Activated T-cell treated with anti-CD3 and anti-CD28 coated beads, Interleukin-2, amount 50 U/mL, for 24 hours (primary cell): ENCODE results near the gene ADH1C.
"Not testable (repeated sequence)": the region's sequence is repeated elsewhere in the genome, so short reads cannot be mapped to it uniquely, and the experiment has no call there.

Experiments
- DNase-seq: peaks from one replicate; pipeline ENCODE4 v3.0.0-alpha.2; 2020
- H3K27ac Mint-ChIP-seq: 2 replicates; pipeline ENCODE4 v1.8.0; 2020; ENCODE audit warnings: mild to moderate bottlenecking, mixed read lengths
- H3K27me3 Mint-ChIP-seq: 2 replicates; pipeline ENCODE4 v1.8.0; 2020; ENCODE audit warnings: mixed read lengths
- H3K36me3 Mint-ChIP-seq: 2 replicates; pipeline ENCODE4 v1.8.0; 2020; ENCODE audit warnings: low read depth, mixed read lengths
- H3K4me1 Mint-ChIP-seq: 2 replicates; pipeline ENCODE4 v1.8.0; 2020; ENCODE audit warnings: low read depth, mixed read lengths
- H3K4me3 Mint-ChIP-seq: 2 replicates; pipeline ENCODE4 v1.8.0; 2020; ENCODE audit warnings: mild to moderate bottlenecking, moderate library complexity, mixed read lengths
- H3K9me3 Mint-ChIP-seq: 2 replicates; pipeline ENCODE4 v1.8.0; 2020; ENCODE audit warnings: mixed read lengths

The ADH1C gene

GRCh38 chr4:99336553-99336952, 16.0 kb downstream of the ADH1C start:
- no peak overlapping the region for H3K4me3 Mint-ChIP-seq
- no peaks in the 10 kb centered on the region for H3K4me1 Mint-ChIP-seq
- H3K9me3 Mint-ChIP-seq = no peaks in the 10 kb centered on the region
- H3K27ac Mint-ChIP-seq = no peak overlapping the region
- no peak for DNase-seq
- H3K36me3 Mint-ChIP-seq = no peaks in the 10 kb centered on the region
- H3K27me3 Mint-ChIP-seq = peaks cover 10% of the 10 kb centered on the region

- Mint-ChIP-seq H3K4me1 (no peaks in the 10 kb centered on the region), H3K27me3 (peaks cover 10% of the 10 kb centered on the region), H3K27ac (no peak overlapping the region), H3K4me3 (no peak overlapping the region), H3K36me3 (no peaks in the 10 kb centered on the region), H3K9me3 (no peaks in the 10 kb centered on the region)
- DNase-seq = no peak
Measured at GRCh38 chr4:99334880-99335279, 17.7 kb downstream of the ADH1C start.

DNA sequence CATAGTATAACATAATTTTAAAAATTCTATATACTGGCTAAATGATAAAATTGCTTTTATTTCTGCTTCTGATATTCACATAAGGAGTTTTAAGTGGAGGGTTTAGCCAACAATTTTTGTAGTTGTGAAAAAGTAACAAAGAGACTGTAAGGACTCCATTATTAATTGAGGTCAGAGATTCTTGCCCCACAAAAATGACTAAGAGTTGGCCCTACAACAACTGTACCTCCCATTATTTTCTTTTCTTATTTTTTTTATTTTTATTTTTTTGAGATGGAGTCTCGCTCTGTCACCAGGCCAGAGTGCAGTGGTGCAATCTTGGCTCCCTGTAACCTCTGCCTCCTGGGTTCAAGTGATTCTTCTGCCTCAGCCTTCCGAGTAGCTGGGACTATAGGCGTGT, 21.9 kb downstream of the ADH1C start:
- DNase-seq = no peak
- no peaks in the 10 kb centered on the region for H3K4me1 Mint-ChIP-seq
- H3K36me3 Mint-ChIP-seq = no peaks in the 10 kb centered on the region
- H3K27me3 Mint-ChIP-seq = peaks cover 2% of the 10 kb centered on the region
- H3K4me3 Mint-ChIP-seq = no peak overlapping the region
- H3K27ac Mint-ChIP-seq = no peak overlapping the region
- no peaks in the 10 kb centered on the region for H3K9me3 Mint-ChIP-seq

- H3K27me3 Mint-ChIP-seq = peaks cover 2% of the 10 kb centered on the region
- no peaks in the 10 kb centered on the region for H3K9me3 Mint-ChIP-seq
- no peaks in the 10 kb centered on the region for H3K36me3 Mint-ChIP-seq
- H3K27ac Mint-ChIP-seq = no peak overlapping the region
- DNase-seq = no peak
- H3K4me3 Mint-ChIP-seq = no peak overlapping the region
- no peaks in the 10 kb centered on the region for H3K4me1 Mint-ChIP-seq
Measured at GRCh38 chr4:99329876-99330275, 22.7 kb downstream of the ADH1C start.

DNA sequence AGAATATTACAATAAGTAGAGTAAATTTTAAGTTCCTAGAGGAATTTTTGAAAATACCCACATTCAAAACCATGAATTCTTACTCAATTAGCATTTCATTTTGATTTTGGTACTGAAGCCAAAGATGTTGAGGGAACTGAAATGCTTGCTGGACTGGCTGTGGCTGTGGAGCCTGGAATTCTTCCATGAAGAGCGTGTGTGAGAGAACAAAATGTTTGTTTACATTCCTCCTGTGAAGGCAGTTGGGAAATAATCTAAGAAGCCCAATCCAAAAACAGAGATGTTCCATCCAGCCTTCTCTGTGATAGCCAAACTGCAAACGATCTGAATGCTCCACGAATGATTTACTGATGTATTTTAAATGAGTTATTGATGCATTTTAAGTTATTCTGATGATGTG, 27.6 kb downstream of the ADH1C start:
- peaks cover 2% of the 10 kb centered on the region for H3K27me3 Mint-ChIP-seq
- H3K4me3 Mint-ChIP-seq = no peak overlapping the region
- no peak for DNase-seq
- H3K9me3 Mint-ChIP-seq = no peaks in the 10 kb centered on the region
- no peaks in the 10 kb centered on the region for H3K4me1 Mint-ChIP-seq
- H3K27ac Mint-ChIP-seq = no peak overlapping the region
- H3K36me3 Mint-ChIP-seq = no peaks in the 10 kb centered on the region

DNA sequence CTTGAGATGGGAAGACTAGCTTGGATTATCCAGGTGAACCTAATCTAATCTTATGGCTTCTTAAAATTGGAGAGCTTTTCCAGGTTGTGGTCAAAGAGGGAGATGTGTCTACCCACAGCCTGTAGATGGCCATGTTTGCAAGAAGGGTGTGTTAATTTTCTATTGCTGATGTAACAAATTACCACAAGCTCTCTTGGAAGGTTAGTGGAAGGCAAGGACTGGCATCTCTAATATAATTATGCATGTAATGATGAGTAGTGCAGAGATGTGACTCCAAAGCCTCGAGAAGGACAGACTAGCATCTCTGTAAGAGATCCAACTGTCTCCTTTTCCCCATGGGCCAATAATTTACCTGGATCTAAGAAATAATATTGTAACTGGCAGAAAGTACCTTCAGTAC, 28.2 kb downstream of the ADH1C start:
- peaks cover 3% of the 10 kb centered on the region for H3K27me3 Mint-ChIP-seq
- no peak for DNase-seq
- H3K9me3 Mint-ChIP-seq = no peaks in the 10 kb centered on the region
- H3K4me3 Mint-ChIP-seq = no peak overlapping the region
- H3K4me1 Mint-ChIP-seq = no peaks in the 10 kb centered on the region
- H3K27ac Mint-ChIP-seq = no peak overlapping the region
- H3K36me3 Mint-ChIP-seq = no peaks in the 10 kb centered on the region

GRCh38 chr4:99323756-99324155, 28.8 kb downstream of the ADH1C start:
- no peak overlapping the region for H3K27ac Mint-ChIP-seq
- peaks cover 3% of the 10 kb centered on the region for H3K27me3 Mint-ChIP-seq
- H3K9me3 Mint-ChIP-seq = no peaks in the 10 kb centered on the region
- H3K4me1 Mint-ChIP-seq = no peaks in the 10 kb centered on the region
- H3K36me3 Mint-ChIP-seq = no peaks in the 10 kb centered on the region
- no peak for DNase-seq
- H3K4me3 Mint-ChIP-seq = no peak overlapping the region

DNA sequence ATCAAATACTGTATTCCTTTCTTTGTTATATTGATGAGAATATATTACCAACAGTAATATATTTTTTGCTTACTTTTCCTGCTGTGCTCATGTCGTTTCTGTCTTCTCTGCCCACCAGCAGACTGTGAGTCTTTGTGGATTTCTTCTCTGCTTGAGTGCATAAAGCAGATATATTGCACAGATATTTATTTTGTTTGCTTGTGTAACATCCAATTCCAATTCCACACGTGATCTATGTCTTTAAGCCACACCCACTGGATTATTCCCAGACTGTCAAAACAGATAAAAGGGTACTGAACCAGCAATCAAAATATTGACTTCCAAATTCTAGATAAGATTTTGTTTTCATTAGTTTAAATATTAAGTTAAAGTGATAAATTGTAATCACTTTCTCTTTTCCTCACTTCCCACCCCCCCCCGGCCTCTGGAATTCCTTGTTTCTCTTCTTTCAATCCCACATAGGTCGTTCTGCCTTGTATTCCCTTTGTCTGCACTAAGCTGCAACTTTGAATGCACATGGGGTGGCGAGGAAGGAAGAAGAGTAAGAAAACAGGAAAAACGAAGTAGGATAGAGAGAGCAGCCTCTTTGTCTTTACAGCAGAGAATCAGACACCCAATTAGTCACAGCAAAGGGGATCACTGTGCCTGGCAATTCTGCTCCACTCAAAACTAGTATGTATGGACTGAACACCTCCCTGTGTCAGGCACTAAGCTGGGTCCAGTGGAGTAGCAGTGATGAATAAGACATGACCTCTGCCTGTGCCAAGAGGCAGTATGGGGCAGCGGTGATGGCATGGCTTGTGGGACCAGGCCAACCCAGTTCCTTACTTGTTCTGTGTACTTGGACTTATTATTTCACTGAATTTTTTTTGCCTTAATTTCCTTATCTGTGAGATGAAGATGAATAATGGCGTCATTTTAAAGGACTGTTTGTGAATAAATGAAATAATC, 31.0 kb downstream of the ADH1C start, which contains the start of gene ADH1B:
Gene ADH1B (minus strand): TSS at position 161 of the 951 bp plus-strand sequence. CDS start 70 bp downstream, at position 91.
- no peak within 1 kb of the TSS for H3K27ac Mint-ChIP-seq
- H3K9me3 Mint-ChIP-seq = no peaks in the 10 kb centered on the region
- no peaks in the 10 kb centered on the region for H3K4me1 Mint-ChIP-seq
- H3K36me3 Mint-ChIP-seq = no peaks in the 10 kb centered on the region
- no peak for DNase-seq
- H3K27me3 Mint-ChIP-seq = peaks cover 3% of the 10 kb centered on the region
- H3K4me3 Mint-ChIP-seq = no peak within 1 kb of the TSS

GRCh38 chr4:99317811-99318210, 34.7 kb downstream of the ADH1C start:
- not testable (repeated sequence) for H3K9me3 Mint-ChIP-seq, H3K4me3 Mint-ChIP-seq, H3K27me3 Mint-ChIP-seq

DNA sequence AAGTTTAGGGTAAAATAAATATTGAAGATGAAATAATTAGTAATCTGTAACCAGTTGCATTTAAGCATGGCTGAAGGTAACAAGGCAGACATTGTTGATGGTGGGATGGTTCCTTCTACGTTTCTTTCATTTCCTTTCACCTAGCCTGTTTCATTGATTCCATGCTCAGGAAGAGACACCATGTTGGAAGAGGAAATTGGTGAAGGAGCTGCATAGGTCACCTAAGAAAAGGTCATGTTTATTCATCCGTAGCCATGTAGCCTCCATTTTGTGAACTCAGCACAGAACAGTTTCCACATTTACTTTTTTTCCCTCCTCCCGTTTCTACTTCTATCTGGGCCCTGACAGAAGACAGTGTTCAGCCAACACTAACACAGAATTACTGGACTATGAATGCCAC, 35.2 kb downstream of the ADH1C start:
- H3K27ac Mint-ChIP-seq = no peak overlapping the region
- no peaks in the 10 kb centered on the region for H3K9me3 Mint-ChIP-seq
- H3K4me1 Mint-ChIP-seq = no peaks in the 10 kb centered on the region
- no peaks in the 10 kb centered on the region for H3K36me3 Mint-ChIP-seq
- no peak for DNase-seq
- no peak overlapping the region for H3K4me3 Mint-ChIP-seq
- H3K27me3 Mint-ChIP-seq = peaks cover 3% of the 10 kb centered on the region

More at GRCh38 chr4:99317811-99318210, 34.7 kb downstream of the ADH1C start:
- not testable (repeated sequence) for DNase-seq, H3K36me3 Mint-ChIP-seq, H3K27ac Mint-ChIP-seq, H3K4me1 Mint-ChIP-seq

DNA sequence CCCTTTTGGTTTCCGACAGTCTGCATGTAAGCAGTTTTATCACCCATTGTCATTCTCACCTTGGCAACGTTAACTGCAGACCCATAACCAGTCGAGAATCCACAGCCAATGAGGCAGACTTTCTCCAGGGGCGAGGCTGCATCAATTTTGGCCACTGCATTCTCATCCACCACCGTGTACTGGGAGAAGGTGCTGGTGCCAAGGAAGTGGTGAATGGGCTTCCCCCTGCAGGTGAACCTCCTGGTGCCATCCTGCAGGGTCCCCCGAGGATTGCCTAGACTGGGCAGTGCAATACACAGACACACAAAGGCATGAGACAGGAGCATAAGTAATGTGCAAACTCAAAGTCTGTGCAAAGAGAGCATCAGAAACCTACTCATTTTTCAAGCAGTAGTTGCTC, 36.7 kb downstream of the ADH1C start:
- no peak overlapping the region for H3K27ac Mint-ChIP-seq
- no peak overlapping the region for H3K4me3 Mint-ChIP-seq
- H3K9me3 Mint-ChIP-seq = no peaks in the 10 kb centered on the region
- DNase-seq = no peak
- H3K36me3 Mint-ChIP-seq = no peaks in the 10 kb centered on the region
- peaks cover 3% of the 10 kb centered on the region for H3K27me3 Mint-ChIP-seq
- no peaks in the 10 kb centered on the region for H3K4me1 Mint-ChIP-seq

DNA sequence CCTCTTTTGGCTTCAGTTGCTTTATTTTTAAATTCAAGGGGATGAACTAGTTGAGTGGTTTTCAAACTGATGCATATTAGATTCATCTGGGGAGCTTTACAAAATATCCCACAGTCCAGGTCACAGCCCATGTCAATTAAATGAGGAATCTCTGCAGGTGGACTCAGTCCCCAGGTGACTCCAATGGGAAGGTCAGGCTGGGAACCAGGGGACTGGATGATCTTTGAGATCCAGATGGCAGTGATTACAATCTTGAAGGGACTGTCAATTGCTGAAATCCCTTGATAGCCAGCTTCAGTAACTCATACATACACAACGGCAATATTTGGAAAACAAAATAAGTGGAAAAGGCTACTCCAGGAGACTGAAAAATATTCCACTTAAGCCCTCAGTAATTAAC, 38.3 kb downstream of the ADH1C start:
- Mint-ChIP-seq H3K27ac (no peak overlapping the region), H3K4me3 (no peak overlapping the region), H3K9me3 (no peaks in the 10 kb centered on the region), H3K4me1 (no peaks in the 10 kb centered on the region), H3K36me3 (no peaks in the 10 kb centered on the region), H3K27me3 (peaks cover 5% of the 10 kb centered on the region)
- no peak for DNase-seq

GRCh38 chr4:99310389-99310788, 42.2 kb downstream of the ADH1C start:
- H3K36me3 Mint-ChIP-seq = no peaks in the 10 kb centered on the region
- H3K4me3 Mint-ChIP-seq = no peak overlapping the region
- H3K27me3 Mint-ChIP-seq = peaks cover 21% of the 10 kb centered on the region

GRCh38 chr4:99305638-99306400, 46.7 kb downstream of the ADH1C start:
- H3K9me3 Mint-ChIP-seq = peaks cover 4% of the 10 kb centered on the region
- H3K4me1 Mint-ChIP-seq = no peaks in the 10 kb centered on the region
- H3K27ac Mint-ChIP-seq = no peak overlapping the region
- H3K4me3 Mint-ChIP-seq = no peak overlapping the region
- H3K36me3 Mint-ChIP-seq = no peaks in the 10 kb centered on the region
- no peak for DNase-seq
- H3K27me3 Mint-ChIP-seq = peaks cover 21% of the 10 kb centered on the region

More at GRCh38 chr4:99310389-99310788, 42.2 kb downstream of the ADH1C start:
- no peak for DNase-seq
- Mint-ChIP-seq H3K27ac (no peak overlapping the region), H3K9me3 (no peaks in the 10 kb centered on the region), H3K4me1 (no peaks in the 10 kb centered on the region)
